GM10847 (cell line): ENCODE measurements around the gene CNTN6.

Experiments used
- POLR2A ChIP-seq: IDR thresholded peaks from 2 replicates; pipeline ENCODE4 v1.6.1; 2011; ENCODE audit not compliant: insufficient read length; ENCODE audit errors: extremely low read depth

Gene CNTN6

DNA sequence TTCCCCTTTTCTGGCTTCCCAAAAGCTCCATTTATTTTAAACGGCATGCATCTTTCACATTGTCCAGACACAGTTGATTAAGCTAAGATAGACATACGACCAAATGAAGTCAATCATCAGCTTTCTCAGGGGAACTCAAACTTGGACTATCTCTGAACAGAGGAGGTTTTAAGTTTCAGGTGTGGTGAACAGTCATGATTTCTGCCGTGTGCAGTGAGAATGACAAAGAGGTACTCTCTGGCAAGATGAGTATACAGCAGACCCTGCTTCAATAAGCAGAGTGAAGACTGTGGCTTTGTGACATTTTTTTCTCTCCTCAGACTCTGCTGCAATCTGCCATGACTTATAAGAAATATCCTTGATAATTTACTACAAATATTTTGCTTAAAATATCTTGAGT lies 307.7 kb downstream of the CNTN6 start:
- TF ChIP-seq POLR2A, result no peak

DNA sequence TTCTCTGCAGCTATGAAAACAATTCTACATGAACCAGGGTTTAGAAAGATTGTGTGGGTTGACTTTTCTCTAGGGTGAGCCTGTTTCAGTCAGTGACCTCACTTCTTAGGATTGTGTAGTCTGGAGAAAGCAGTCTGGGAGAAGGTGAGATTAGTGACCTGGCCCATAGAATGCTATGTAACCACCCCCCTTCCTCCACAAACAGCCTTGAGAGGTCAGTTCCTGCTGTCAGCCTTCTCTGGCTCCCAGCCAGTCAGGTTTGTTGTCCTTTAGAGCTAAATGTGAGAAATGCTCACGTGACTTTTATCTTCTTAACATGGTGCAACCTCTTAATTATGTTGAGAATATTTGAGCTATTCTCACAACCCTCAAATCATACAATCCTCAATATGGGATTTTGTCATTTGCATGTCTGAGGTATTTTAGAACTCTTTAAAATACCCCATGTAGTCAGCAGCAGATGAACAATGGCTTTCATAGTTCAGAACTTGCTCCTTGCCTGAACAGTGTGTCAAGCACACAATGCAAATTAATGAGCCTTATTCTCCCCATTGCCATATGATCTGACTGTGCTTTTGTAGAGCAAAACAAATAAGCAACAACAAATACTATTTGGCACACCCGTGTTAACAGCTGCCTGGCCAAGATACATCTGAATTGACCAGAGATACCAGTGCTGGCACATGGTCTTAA lies 311.6 kb downstream of the CNTN6 start:
- TF ChIP-seq POLR2A, result no peak

DNA sequence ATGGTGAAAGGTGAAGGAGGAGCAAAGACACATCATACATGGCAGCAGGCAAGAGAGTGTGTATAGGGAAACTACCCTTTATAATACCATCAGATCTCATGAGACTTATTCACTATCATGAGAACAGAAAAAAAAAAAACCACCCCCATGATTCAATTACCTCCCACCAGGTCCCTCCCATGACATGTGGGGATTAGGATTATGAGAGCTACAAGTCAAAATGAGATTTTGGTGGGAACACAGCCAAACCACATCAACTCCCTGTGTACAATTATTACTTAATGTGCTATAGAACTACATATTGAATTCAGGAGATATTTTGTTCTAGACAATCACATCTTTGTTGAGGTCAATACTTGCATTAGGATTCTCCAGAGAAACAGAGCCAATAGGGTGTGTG lies 313.4 kb downstream of the CNTN6 start:
- TF ChIP-seq POLR2A, result no peak

DNA sequence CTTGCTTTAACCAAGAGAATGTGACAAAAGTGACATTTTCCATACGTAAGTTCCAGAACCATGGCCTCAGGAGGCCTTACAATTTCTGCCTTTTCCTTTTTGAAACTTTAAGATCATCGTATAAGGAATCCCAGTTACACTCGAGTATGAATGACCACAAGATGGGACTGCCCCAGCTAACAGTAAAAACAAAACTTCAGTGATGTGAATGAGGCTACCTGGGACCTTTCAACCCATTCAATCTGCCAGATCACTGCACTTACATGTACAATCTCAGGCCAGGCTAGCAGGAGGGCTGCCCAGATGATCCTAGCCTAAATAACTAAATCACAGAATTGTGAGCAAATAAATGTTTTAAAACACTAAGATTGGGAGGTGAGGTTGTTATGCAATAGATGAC lies 328.8 kb downstream of the CNTN6 start:
- no peak for TF ChIP-seq POLR2A

DNA sequence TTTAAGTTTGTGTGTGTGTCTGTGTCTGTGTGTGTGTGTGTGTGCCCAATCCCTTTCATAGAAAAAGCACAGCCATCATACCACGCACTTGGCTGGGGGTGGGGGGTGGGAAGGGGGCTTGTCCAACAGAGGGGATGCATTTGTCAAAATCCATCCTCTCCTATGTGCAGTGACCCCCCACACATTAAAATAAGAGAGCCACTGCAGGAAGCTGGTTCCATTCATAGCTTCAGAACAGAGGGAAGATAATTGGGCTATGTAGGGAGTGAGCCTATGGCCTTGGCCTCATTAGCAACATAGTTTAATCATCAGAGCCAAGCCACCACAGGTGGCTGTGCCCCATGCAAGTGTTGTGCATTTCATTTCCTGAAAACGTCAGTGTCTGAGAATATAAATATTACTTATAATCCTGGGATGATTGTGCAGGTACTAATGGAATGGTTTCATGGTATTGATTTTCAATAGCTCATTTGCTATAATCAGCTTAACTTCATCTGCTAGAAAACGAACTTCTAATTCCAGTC lies 330.8 kb downstream of the CNTN6 start:
- TF ChIP-seq POLR2A, result no peak

DNA sequence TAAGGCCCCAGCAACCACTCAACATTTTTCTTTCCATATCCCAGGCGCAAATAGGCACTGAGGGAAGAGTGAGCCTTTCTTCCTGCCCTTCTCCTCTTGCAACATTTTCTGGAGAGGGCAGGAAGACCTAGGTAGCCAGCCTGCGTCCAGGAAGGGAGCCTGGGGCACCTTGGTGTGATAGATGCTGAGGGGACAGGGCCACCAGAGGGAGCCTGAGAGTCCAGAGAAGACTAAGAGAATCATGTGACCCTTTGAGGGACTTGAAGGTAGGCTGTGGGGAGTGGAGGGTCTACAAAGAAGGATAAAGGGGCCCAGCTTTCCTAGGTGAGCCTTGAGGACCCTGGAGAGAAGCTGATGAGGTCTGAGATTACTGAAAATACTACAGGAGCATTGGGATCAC lies 346.6 kb downstream of the CNTN6 start:
- TF ChIP-seq POLR2A, result no peak

DNA sequence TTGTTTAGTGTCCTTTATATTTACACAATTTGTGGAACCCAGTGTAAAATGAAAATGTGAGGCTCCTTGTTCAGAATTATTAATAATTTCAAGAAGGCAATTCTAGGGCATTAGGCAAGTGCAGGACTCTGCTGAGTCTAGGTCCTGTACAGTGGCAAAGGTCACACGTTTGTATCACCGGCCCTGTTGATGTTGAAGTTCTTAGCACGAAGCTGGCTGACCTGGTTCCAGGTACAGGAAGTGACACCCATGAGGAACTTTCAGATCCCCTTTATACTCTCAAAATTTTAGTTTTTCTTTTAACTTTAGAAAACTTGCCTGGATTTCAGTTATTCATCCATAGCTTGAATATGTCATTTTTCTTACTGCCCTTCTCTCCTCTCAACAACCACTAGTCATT lies 349.4 kb downstream of the CNTN6 start:
- no peak for TF ChIP-seq POLR2A

DNA sequence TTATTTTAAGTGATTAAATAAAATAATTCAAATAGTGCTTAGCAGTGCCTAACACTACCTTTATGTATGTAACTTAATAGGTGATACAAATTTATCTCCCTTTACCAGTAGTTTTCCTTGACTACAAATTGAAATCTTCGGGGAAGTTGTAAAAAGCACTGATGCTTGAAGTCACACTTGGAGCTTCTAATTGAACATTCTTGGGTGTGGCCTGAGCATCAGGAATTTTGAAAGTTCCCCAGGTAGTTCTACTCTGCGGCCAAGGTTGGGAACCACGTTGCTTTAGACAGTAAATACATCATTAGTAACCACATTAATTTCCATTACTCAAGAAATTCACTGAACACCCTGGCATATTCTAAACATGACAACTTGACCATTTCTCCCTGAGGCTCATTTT lies 351.4 kb downstream of the CNTN6 start:
- no peak for TF ChIP-seq POLR2A

DNA sequence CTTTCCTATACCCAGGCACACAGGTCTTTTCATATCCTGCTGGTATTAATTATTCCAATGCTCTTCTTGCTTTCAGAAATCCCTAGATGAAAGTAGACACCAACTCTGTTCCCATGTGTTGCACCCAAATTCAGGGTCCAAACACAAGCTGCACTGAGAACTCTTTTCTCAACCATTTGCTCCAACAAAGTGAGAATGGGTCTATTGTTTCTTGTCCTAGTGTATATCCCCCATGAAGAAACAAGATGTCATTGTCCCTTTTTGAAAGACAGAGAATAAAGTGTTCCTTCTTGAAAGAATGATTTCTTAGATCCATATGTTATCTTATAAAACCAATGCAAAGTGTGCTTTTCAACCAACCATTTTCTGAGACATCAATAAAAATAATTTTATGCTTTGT lies 353.7 kb downstream of the CNTN6 start:
- TF ChIP-seq POLR2A, result no peak

DNA sequence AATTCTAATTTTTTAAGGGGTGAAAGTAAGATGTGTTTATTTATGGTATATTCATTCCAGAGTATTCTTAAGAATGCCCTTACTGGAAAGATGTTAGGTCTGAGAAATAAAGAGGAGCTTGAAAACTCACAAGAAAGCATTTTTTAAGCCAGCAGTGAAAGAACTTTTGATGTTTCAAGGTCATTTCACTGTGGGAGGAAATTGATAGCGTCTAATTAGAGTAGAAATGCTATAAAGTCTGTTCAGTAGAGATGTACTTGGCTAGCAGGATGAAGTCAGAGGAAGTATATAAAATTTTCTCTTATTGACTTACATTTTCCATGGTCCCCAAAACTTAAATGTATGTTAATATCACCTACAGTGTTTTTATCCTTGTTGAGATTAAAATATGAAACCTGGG lies 354.6 kb downstream of the CNTN6 start:
- no peak for TF ChIP-seq POLR2A

DNA sequence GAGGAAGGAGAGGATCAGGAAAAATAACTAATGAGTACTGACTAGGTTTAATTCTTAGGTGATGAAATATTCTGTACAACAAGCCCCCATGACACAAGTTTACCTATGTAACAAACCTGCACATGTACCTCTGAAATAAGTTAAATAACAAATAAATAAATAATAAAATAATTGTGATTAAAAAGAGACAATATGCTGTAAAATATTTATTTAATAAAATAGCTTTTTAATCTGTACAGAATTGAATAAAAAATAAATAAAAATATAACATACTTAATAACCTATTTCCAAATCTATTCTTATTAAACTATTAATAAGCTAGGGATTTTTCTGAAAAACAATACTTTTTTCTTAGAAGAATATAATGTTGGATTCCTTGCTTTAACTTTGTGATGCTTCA lies 355.6 kb downstream of the CNTN6 start:
- TF ChIP-seq POLR2A, result no peak
